HL-60 (cell line): ENCODE data around the gene ZRANB1.

ENCODE experiments used
- POLR2AphosphoS5 ChIP-seq: IDR thresholded peaks from 2 replicates; pipeline ENCODE4 v1.6.1; 2012; ENCODE audit warnings: low read depth
- TF ChIP-seq, protein P1 (sequence below): IDR thresholded peaks from 2 replicates; pipeline ENCODE4 v1.6.1; 2012; ENCODE audit warnings: low read depth; ENCODE audit not compliant: insufficient replicate concordance
- TF ChIP-seq, protein P2 (sequence below): IDR thresholded peaks from one replicate; pipeline ENCODE4 v1.5.1; 2011; ENCODE audit warnings: low read length, control low read depth, inconsistent platforms; ENCODE audit not compliant: insufficient read depth

DNA sequence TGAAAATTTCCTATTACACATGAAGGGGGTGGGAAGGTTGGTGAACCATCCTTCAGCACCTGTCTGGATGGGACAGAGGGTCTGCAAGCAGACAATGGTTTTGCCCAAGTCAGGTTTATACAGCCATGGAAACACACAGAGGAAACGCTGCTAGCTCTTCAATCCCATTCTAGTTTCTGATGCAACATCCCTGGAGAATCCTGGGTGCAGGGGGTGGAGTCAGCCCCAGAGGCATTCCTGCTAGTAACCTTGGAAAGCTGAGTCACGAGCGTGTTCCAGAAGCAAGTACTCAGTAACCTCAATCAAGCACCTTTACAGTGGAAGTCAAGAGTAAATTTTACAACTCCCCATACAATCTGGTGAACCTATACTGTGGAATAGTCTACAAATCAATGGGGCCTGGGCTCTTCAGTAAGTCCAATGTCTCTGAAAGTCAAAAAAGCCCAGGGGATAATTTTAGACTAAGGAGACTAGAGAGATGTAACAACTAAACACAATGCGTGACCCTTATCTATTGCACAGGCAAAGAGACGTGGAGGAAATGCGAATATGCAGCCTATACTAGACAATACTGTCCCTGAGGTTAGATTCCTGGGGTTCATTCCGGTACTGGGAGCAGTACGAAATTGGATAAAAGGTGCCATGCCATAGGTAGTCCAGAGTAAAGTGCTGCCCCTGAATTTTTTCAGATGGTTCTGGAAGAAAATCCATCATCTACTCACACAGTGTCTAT is 95.4 kb downstream of the ZRANB1 start:
- TF ChIP-seq, protein P1, sequence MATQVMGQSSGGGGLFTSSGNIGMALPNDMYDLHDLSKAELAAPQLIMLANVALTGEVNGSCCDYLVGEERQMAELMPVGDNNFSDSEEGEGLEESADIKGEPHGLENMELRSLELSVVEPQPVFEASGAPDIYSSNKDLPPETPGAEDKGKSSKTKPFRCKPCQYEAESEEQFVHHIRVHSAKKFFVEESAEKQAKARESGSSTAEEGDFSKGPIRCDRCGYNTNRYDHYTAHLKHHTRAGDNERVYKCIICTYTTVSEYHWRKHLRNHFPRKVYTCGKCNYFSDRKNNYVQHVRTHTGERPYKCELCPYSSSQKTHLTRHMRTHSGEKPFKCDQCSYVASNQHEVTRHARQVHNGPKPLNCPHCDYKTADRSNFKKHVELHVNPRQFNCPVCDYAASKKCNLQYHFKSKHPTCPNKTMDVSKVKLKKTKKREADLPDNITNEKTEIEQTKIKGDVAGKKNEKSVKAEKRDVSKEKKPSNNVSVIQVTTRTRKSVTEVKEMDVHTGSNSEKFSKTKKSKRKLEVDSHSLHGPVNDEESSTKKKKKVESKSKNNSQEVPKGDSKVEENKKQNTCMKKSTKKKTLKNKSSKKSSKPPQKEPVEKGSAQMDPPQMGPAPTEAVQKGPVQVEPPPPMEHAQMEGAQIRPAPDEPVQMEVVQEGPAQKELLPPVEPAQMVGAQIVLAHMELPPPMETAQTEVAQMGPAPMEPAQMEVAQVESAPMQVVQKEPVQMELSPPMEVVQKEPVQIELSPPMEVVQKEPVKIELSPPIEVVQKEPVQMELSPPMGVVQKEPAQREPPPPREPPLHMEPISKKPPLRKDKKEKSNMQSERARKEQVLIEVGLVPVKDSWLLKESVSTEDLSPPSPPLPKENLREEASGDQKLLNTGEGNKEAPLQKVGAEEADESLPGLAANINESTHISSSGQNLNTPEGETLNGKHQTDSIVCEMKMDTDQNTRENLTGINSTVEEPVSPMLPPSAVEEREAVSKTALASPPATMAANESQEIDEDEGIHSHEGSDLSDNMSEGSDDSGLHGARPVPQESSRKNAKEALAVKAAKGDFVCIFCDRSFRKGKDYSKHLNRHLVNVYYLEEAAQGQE = no peak
- TF ChIP-seq, protein P2, sequence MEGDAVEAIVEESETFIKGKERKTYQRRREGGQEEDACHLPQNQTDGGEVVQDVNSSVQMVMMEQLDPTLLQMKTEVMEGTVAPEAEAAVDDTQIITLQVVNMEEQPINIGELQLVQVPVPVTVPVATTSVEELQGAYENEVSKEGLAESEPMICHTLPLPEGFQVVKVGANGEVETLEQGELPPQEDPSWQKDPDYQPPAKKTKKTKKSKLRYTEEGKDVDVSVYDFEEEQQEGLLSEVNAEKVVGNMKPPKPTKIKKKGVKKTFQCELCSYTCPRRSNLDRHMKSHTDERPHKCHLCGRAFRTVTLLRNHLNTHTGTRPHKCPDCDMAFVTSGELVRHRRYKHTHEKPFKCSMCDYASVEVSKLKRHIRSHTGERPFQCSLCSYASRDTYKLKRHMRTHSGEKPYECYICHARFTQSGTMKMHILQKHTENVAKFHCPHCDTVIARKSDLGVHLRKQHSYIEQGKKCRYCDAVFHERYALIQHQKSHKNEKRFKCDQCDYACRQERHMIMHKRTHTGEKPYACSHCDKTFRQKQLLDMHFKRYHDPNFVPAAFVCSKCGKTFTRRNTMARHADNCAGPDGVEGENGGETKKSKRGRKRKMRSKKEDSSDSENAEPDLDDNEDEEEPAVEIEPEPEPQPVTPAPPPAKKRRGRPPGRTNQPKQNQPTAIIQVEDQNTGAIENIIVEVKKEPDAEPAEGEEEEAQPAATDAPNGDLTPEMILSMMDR = no peak
- TF ChIP-seq POLR2AphosphoS5 = no peak
